GM23338 (cell line): ENCODE results near the gene SORBS2.

ENCODE experiments used
- CREB1 ChIP-seq: fragments of 250-450 bp; sonication (Bioruptor Pico); IDR thresholded peaks from 2 replicates; pipeline ENCODE4 v1.5.0; 2020; ENCODE audit warnings: low read depth, mild to moderate bottlenecking, moderate library complexity
- CTCF ChIP-seq, 2 experiments: fragments of 200-600 bp in 1 of 2; sonication (generic) in 1 of 2; conservative IDR thresholded peaks; 2 replicates each; pipeline versions ENCODE4 v1.5.1 to v1.6.1; 2016 to 2017; ENCODE audit warnings: antibody characterized with exemption in 2 of 2, low read depth in 2 of 2, mild to moderate bottlenecking in 2 of 2, moderate library complexity in 1 of 2
- EZH2 ChIP-seq: fragments of 200-600 bp; sonication (generic); IDR thresholded peaks from one replicate; pipeline ENCODE4 v1.8.0; 2017; ENCODE audit warnings: antibody characterized with exemption, mild to moderate bottlenecking, low read depth; ENCODE audit not compliant: unreplicated experiment
- EZH2phosphoT487 ChIP-seq: fragments of 200-600 bp; sonication (generic); IDR thresholded peaks from one replicate; pipeline ENCODE4 v1.8.1; 2018; ENCODE audit warnings: antibody characterized with exemption; ENCODE audit not compliant: unreplicated experiment
- JUNB ChIP-seq: IDR thresholded peaks from one replicate; pipeline ENCODE4 v1.6.1; 2016; ENCODE audit warnings: antibody characterized with exemption; ENCODE audit not compliant: unreplicated experiment
- NANOG ChIP-seq: IDR thresholded peaks from 2 replicates; pipeline ENCODE4 v1.6.1; 2016; ENCODE audit warnings: antibody characterized with exemption, borderline replicate concordance
- POLR2AphosphoS5 ChIP-seq: IDR thresholded peaks from 2 replicates; pipeline ENCODE4 v1.6.1; 2016; ENCODE audit warnings: antibody characterized with exemption, low read depth
- REST ChIP-seq: IDR thresholded peaks from one replicate; pipeline ENCODE4 v1.6.1; 2018; ENCODE audit warnings: antibody characterized with exemption; ENCODE audit not compliant: unreplicated experiment
- STAT1 ChIP-seq: IDR thresholded peaks from one replicate; pipeline ENCODE4 v1.6.1; 2016; ENCODE audit warnings: antibody characterized with exemption; ENCODE audit not compliant: unreplicated experiment
- ZNF114 ChIP-seq: fragments of 250-450 bp; sonication (Bioruptor Pico); IDR thresholded peaks from 2 replicates; pipeline ENCODE4 v1.5.0; 2020; ENCODE audit warnings: mild to moderate bottlenecking, moderate library complexity
- ZNF331 ChIP-seq: fragments of 250-450 bp; sonication (Bioruptor Pico); IDR thresholded peaks from 2 replicates; pipeline ENCODE4 v1.5.0; 2020; ENCODE audit warnings: low read depth, mild to moderate bottlenecking, moderate library complexity
- TF ChIP-seq, protein P1 (sequence below): IDR thresholded peaks from 2 replicates; pipeline ENCODE4 v1.6.1; 2016; ENCODE audit warnings: antibody characterized with exemption

DNA sequence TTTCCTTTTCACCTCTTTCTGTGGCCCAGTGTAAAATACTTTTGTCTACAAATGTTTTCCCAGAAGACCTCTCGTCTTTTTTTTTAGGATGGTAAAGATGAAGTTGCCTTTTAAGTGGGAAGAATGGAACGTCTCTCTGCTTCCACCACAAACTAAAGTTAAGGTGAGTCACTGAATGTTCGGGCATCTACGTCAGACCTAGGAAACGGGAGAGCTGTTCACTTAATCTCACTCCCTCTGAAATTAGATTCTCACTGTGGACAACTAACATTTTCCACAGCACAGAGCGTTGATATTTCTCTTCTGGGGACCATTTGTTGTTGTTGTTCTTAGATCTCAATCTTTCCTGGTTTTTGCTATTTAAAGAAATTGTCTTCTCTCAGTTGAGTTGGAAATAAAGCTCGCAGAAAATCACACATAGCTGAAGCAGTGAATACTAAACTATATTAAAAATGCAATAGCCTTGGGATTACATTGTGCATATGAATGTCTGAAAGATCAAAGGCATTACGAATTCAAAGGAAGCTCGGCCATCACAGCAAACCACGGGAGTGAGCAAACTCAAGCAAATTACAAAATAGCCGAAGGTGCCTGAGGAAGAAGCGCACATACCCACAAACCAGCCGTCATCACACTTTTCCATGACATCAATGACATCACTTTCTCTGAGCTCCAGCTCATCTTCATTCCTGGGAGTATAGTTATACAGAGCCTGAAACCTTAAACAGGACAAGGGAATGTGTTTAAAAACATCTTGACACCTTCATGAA lies 222.7 kb downstream of the SORBS2 start:
- TF ChIP-seq POLR2AphosphoS5 (no peak), CTCF (conservative IDR thresholded peaks at IDR 0.05; ENCODE audit: low read depth in 2 of 2) (no peak), CREB1 (CRISPR knock-in tag) (no peak), EZH2phosphoT487 (no peak), EZH2 (no peak), ZNF114 (CRISPR knock-in tag) (no peak), STAT1 (no peak), REST (no peak), ZNF331 (CRISPR knock-in tag) (no peak), JUNB (no peak), NANOG (no peak)
- TF ChIP-seq, protein P1, sequence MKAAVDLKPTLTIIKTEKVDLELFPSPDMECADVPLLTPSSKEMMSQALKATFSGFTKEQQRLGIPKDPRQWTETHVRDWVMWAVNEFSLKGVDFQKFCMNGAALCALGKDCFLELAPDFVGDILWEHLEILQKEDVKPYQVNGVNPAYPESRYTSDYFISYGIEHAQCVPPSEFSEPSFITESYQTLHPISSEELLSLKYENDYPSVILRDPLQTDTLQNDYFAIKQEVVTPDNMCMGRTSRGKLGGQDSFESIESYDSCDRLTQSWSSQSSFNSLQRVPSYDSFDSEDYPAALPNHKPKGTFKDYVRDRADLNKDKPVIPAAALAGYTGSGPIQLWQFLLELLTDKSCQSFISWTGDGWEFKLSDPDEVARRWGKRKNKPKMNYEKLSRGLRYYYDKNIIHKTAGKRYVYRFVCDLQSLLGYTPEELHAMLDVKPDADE, result no peak
